ENCODE data around the gene TMEM91.
"Not testable (repeated sequence)": the region's sequence is repeated elsewhere in the genome, so short reads cannot be mapped to it uniquely, and the experiment has no call there.

TMEM91 gene

DNA sequence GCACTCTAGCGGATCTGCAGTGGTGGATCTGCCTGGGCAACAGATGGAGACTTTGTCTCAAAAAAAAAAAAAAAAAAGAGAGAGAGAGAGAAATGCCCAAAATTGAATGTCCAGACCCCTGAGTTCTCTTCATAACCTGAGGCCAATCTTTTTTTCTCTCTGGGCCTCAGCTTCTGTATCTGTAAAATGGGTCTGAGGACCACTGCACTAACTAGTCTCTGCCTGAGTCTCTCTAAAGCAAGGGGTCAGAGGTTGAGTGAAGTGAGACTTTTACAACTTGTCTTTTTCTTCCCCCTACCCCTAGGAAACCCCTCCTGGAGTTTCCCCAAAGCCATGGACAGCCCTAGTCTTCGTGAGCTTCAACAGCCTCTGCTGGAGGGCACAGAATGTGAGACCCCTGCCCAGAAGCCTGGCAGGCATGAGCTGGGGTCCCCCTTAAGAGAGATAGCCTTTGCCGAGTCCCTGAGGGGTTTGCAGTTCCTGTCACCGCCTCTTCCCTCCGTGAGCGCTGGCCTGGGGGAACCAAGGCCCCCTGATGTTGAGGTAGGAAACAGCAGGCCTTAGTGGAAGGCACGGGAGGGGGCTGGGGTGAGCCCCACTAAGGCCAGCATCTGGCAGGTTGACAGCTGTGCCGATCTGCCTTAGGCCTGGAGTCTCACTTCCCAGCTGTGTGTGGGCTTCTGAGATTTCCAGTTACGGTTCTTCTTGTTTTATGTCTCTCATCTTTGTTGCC, 1.8 kb downstream of the TMEM91 start:
- peak; percentile 28 for DNase-seq (ENCODE audit: low read depth, low spot score)

DNA sequence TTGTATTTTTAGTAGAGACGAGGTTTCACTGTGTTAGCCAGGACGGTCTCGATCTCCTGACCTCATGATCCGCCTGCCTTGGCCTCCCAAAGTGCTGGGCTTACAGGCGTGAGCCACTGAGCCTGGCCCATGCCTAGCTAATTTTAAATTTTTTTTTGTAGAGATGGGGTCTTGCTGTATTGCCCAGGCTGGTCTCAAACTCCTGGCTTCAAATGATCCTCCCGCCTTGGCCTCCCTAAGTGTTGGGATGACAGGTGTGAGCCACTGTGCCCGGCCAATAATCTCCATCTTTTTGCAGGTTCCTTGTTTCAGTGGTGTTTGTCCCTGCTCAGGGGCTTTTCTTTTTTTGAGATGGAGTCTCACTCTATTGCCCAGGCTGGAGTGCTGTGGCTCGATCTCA, 5.2 kb downstream of the TMEM91 start:
- DNase-seq (ENCODE audit: low read depth, low spot score): not testable (repeated sequence)

DNA sequence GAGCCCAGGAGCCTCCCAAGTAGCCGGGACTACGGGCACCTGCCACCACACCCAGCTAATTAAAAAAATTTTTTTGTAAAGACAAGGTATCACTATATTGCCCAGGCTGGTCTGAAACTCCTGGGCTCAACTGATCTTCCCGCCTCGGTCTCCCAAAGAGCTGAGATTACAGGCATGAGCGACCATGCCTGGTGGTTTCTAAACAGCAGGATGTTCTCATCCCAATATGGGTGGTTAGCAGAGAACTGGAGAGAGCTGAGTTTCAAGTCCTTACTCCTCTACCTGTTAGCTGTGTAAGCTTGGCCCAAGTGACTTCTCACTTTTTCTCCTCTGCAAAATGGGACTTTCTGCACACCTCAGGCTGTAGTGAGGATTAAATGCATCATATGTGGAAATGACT, 8.0 kb downstream of the TMEM91 start:
- DNase-seq (ENCODE audit: low read depth, low spot score): no peak

DNA sequence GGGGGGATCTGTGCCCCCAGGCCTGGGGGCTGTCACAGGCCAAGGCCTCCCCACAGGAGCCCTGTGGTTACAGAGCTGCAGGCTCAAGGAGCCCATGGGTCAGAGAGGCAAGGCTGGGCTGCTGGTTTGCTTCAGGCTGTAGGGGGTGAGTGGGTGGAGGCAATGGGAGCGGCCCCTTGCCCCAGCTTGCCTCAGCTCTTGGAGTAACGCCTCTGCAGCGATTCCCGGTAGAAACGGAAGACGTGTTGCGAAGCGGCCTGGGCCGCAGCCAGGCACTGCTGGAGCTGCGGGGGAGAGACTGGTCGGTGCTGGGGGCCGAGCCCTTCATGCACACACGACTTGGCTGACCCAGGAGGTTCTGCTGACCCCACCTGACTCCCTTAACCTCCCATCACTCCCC, 10.1 kb downstream of the TMEM91 start:
- DNase-seq (ENCODE audit: low read depth, low spot score): no peak

- no peak for DNase-seq (ENCODE audit: low read depth, low spot score)
Observed at GRCh38 chr19:41391618-41392017, 15.3 kb downstream of the TMEM91 start.

DNA sequence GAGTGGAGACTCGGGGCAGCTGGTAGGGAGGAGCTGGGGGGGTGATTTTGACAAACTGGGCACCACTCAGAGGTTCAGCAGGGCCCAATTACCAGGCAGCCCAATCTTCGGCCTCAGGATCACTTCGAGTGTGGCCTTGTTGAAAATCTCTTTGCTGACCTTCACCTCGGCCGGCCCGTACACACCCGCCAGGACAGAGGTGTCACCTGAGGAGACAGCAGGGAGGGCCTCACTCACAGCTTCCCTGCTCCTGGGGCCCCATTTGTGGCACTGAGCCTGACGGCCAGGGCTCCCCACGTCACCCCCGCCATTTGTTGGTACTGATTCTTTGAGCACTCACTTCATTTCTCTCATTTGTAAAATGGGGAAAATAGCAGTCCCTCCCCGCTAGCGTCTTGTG, 16.4 kb downstream of the TMEM91 start:
- DNase-seq (ENCODE audit: low read depth, low spot score): no peak

DNA sequence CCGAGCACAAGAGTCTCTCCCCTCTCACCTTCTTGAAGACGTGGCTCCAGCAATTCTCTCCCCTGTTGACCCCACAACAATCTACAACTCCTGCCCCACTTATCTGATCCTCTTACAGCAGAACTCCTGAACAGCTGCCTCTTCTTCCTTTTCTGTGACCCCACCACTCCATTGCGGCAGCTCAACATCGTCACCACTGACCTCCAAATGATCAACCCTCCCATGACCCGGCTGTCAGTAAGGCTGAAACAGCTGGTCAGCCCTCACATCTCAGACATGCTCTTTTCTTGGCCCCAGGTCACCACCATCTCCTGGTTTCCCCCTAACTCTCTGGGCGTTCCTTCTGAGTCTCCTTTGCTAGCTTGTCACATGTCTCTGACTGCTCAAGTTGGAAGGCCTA, 19.0 kb downstream of the TMEM91 start:
- no peak for DNase-seq (ENCODE audit: low read depth, low spot score)

DNA sequence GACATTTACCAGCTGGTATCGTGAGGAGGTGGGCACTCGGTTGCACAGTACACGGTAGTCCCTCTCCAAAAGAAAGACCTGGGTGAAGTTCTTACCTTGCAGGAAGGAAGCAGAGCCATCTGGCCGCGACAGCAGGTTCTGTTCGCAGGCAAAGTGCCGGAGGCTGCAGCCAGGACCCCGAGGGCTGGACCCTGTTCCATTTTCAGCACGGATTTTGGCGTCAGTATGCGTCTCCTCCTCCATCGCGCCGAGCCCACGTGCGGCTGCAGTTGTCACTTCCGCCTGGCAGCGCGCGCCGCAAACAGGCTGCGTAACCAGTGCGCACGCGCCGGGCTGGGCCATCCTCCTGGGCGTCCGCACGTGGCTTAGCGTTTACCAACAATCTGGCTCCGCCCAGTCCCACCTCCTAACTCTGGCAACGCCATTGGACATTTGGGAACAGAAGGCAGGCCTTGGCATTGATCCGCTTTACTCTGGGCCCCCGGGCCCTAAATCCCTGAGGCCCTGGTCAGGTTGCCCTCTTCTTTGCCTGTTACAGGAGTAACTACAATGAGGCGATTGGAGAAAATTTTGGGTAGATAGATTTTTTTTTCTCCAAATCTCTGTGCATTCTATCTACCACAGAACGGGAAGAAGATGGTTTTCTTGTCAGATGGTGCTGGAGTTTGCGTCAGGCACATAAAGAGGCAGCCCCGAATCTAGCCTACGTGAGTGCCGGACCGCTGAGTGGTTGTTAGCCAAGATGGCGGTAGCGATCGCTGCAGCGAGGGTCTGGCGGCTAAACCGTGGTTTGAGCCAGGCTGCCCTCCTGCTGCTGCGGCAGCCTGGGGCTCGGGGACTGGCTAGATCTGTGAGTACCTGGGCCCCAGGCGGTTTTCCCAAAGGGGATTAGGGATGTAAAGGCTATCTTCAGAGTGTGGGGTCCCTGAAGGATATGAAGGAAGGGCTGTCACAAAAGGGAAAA, 21.0 kb downstream of the TMEM91 start, which contains the start of the genes BCKDHA and EXOSC5:
BCKDHA (plus strand) TSS at position 733 of the 964 bp plus-strand sequence; CDS start at position 743, 10 bp downstream.
EXOSC5 (minus strand) TSS at position 274 of the 964 bp plus-strand sequence; CDS start at position 243, 31 bp downstream.
- DNase-seq (ENCODE audit: low read depth, low spot score): peak; percentile 99

- DNase-seq (ENCODE audit: low read depth, low spot score): no peak
Observed at GRCh38 chr19:41398050-41398418, 21.7 kb downstream of the TMEM91 start.

DNA sequence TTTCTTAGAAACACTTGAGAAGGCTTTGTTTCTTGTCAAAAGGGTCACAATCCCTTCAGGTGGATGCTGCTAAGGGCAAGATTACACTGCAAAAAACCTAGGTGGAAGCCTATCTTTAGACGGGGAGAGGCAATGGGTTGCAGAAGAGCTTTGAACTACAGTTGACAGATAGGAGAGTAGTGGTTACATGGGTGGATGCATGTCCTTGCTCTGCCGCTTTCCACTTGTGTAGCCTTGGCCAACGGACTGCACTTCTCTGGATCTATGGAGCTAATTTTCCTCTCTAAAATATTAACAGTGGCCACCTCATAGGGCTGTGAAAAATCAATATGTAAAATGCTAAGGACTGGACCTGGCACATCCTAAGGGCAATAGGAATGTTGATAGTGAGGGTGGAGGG, 22.3 kb downstream of the TMEM91 start:
- DNase-seq (ENCODE audit: low read depth, low spot score): no peak

GRCh38 chr19:41399091-41399490, 22.8 kb downstream of the TMEM91 start:
- DNase-seq (ENCODE audit: low read depth, low spot score): no peak

DNA sequence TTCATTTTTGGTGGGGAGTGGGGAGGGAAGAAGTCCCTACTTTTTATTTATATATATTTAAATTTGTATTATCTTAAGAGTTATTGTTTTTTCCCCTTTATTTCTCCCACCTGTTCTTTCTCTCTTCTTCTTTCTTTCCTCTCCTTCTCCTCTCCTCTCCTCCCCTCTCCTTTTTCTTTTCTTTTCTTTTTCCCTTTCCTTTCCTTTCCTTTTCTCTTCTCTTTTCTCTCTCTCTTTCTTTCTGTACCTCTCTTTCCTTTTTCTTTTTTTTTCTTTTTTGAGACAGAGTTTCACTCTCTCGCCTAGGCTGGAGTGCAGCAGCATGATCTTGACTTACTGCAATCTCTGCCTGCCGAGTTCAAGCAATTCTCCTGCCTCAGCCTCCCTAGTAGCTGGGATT, 23.2 kb downstream of the TMEM91 start:
- DNase-seq (ENCODE audit: low read depth, low spot score): no peak

GRCh38 chr19:41401483-41401882, 25.1 kb downstream of the TMEM91 start:
- no peak for DNase-seq (ENCODE audit: low read depth, low spot score)

GRCh38 chr19:41402010-41402409, 25.7 kb downstream of the TMEM91 start:
- DNase-seq (ENCODE audit: low read depth, low spot score): no peak

DNA sequence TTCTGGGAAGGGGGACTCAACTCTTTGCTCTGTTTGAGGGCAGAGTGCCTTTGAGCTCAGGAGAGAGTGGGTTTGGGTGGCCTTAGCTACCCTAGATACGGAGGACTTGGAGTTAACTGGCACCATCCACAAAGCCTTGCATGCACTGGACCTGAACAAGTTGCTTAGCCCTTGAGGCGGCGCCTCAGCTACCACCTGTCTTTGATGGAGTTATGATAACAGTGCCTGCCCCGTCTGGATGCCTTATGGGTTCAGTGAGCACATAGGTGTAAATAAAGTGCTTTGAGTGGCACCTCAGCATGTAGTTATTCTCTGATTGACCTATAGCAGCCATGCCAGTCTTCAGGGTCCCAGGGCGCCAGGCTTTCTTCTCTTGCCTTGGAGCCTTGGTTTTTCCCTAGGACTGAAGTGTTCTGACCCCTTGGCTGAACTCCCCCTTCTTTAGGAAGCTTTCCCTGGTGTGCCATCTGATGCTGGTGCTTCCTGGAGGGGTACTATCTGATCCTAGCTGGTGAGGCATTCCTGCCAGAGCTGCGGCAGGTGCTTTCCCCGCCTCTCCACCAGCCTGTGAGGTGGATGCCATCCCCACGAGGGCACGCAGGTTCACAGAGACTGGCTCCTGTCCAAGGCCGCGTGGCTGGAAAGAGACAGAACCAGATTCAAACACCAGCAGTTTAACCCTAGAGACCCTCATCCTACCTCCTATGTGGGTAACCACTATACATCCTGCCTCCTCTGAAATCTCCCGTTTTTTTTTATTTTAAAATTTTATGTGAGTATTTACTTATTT, 27.0 kb downstream of the TMEM91 start:
- no peak for DNase-seq (ENCODE audit: low read depth, low spot score)

DNA sequence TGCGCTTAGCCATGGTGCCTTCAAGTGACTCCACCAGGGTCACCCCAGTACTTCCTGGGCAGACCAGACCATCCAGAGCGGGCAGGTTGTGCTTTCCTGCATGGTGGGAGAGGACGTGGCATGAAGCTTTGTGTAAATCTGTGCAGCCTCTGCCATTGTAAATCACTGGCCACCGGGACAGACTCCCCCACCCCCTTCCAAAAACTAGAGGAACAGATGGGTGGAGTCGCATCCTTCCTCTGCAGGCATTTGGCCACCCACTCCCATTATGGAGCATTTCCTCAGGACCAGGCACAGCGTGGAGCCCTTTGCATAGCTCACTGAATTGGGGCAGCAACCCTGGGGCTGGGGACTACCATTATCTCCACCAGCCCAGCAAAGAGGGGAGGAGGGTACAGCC, 29.4 kb downstream of the TMEM91 start:
- no peak for DNase-seq (ENCODE audit: low read depth, low spot score)

DNA sequence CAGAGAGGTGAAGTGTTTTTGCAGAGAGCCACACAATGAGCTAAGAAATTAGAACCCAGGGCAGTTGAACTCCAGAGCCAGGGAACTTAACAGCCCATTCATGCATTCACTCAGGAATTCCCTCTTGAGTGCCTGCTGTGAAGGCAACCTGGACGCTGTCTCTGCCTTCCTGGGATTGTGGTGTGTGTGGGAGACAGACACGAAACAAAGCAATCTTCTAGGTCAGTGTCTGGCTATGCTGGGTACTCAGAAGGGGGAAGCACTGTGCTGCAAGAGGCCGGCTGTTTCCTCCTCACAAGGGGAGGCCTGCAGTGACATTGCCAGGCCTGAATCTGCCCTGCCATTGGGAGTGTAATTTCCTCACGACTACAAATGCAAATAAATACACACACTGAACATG, 30.9 kb downstream of the TMEM91 start:
- peak; percentile 64 for DNase-seq (ENCODE audit: low read depth, low spot score)

GRCh38 chr19:41408256-41408655, 31.9 kb downstream of the TMEM91 start:
- DNase-seq (ENCODE audit: low read depth, low spot score): no peak

DNA sequence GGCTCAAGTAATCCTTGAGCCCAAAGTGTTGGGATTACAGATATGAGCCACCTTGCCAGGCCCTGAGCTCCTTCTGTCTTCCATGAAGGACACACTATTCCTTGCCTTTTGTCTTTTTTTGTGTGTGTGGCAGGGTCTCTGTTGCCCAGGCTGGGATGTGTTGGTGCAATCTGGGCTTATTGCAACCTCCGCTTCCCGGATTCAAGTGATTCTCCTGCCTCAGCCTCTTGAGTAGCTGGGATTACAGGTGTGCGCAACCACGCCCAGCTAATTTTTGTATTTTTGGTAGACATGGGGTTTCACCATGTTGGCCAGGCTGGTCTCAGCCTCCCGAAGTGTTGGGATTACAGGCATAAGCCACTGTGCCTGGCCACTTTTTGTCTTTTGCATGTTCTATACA, 32.5 kb downstream of the TMEM91 start:
- not testable (repeated sequence) for DNase-seq (ENCODE audit: low read depth, low spot score)

- DNase-seq (ENCODE audit: low read depth, low spot score): no peak
Observed at GRCh38 chr19:41409288-41409687, 33.0 kb downstream of the TMEM91 start.

GRCh38 chr19:41410336-41411054, 34.2 kb downstream of the TMEM91 start:
- DNase-seq (ENCODE audit: low read depth, low spot score): no peak
